HG03175 (cell line): ENCODE data around the gene RETREG1.
"Not testable (repeated sequence)": the region's sequence is repeated elsewhere in the genome, so short reads cannot be mapped to it uniquely, and the experiment has no call there.

Experiments
- ATAC-seq: cut with Tn5 transposase; IDR thresholded peaks from one replicate; pipeline ENCODE4 v1.9.1; 2021; ENCODE audit warnings: mild to moderate bottlenecking, moderate library complexity; ENCODE audit not compliant: unreplicated experiment

The RETREG1 gene

GRCh38 chr5:16558984-16559629 is 57.7 kb downstream of the RETREG1 start:
- no peak for ATAC-seq

- ATAC-seq = no peak
These were observed 59.3 kb downstream of the RETREG1 start for GRCh38 chr5:16557477-16557876.

- ATAC-seq = no peak
These were observed 62.7 kb downstream of the RETREG1 start for GRCh38 chr5:16554110-16554509.

GRCh38 chr5:16552666-16553343 is 64.0 kb downstream of the RETREG1 start:
- ATAC-seq = peak; percentile 88

GRCh38 chr5:16551628-16552027 is 65.2 kb downstream of the RETREG1 start:
- ATAC-seq = no peak

GRCh38 chr5:16550316-16550952 is 66.4 kb downstream of the RETREG1 start:
- ATAC-seq = peak; percentile 81

GRCh38 chr5:16549491-16550206 is 67.1 kb downstream of the RETREG1 start:
- no peak for ATAC-seq

GRCh38 chr5:16548812-16549211 is 68.0 kb downstream of the RETREG1 start:
- ATAC-seq = no peak

- ATAC-seq = no peak
These were observed 68.7 kb downstream of the RETREG1 start for GRCh38 chr5:16548115-16548514.

- no peak for ATAC-seq
These were observed 69.5 kb downstream of the RETREG1 start for GRCh38 chr5:16547200-16547842.

GRCh38 chr5:16546732-16547131 is 70.1 kb downstream of the RETREG1 start:
- ATAC-seq = no peak

GRCh38 chr5:16544607-16545374 is 72.0 kb downstream of the RETREG1 start:
- no peak for ATAC-seq

GRCh38 chr5:16543206-16543605 is 73.6 kb downstream of the RETREG1 start:
- ATAC-seq = not testable (repeated sequence)

GRCh38 chr5:16542236-16542635 is 74.6 kb downstream of the RETREG1 start:
- ATAC-seq = no peak

GRCh38 chr5:16541592-16541991 is 75.2 kb downstream of the RETREG1 start:
- not testable (repeated sequence) for ATAC-seq

GRCh38 chr5:16540421-16540820 is 76.4 kb downstream of the RETREG1 start:
- no peak for ATAC-seq

- no peak for ATAC-seq
These were observed 77.6 kb downstream of the RETREG1 start for GRCh38 chr5:16539169-16539666.

- ATAC-seq = no peak
These were observed 78.8 kb downstream of the RETREG1 start for GRCh38 chr5:16538006-16538405.

GRCh38 chr5:16536818-16537217 is 80.0 kb downstream of the RETREG1 start:
- no peak for ATAC-seq

- ATAC-seq = no peak
These were observed 80.6 kb downstream of the RETREG1 start for GRCh38 chr5:16536246-16536645.
